ENCODE data around the gene ZFPM1.

ZFPM1 gene

DNA sequence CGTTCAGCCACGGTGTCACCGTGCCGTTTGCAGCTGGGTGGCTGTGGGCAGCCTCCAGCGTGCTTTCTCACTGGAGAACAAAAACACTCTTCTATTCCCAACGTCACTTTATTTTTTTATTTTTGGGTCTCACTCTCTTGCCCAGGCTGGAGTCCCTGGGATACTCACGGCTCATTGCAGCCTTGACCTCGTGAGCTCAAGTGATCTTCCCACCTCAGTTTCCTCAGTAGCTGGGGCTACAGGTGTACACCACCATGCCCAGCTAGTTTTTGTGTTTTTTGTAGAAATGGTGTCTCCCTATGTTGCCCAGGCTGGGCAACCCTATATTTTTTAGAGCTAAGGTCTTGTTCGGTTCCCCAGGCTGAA is 82.8 kb downstream of the ZFPM1 start:
- no peaks in the 10 kb centered on the region for H3K27me3 ChIP-seq (ENCODE audit: insufficient read depth, poor library complexity, severe bottlenecking)
- TF ChIP-seq POLR2AphosphoS5 (IDR thresholded peaks at IDR 0.05; ENCODE audit: low read depth): no peak
- TF ChIP-seq, protein P1, sequence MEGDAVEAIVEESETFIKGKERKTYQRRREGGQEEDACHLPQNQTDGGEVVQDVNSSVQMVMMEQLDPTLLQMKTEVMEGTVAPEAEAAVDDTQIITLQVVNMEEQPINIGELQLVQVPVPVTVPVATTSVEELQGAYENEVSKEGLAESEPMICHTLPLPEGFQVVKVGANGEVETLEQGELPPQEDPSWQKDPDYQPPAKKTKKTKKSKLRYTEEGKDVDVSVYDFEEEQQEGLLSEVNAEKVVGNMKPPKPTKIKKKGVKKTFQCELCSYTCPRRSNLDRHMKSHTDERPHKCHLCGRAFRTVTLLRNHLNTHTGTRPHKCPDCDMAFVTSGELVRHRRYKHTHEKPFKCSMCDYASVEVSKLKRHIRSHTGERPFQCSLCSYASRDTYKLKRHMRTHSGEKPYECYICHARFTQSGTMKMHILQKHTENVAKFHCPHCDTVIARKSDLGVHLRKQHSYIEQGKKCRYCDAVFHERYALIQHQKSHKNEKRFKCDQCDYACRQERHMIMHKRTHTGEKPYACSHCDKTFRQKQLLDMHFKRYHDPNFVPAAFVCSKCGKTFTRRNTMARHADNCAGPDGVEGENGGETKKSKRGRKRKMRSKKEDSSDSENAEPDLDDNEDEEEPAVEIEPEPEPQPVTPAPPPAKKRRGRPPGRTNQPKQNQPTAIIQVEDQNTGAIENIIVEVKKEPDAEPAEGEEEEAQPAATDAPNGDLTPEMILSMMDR (IDR thresholded peaks at IDR 0.05; ENCODE audit: insufficient read depth, low read length): no peak
- TF ChIP-seq, protein P2, sequence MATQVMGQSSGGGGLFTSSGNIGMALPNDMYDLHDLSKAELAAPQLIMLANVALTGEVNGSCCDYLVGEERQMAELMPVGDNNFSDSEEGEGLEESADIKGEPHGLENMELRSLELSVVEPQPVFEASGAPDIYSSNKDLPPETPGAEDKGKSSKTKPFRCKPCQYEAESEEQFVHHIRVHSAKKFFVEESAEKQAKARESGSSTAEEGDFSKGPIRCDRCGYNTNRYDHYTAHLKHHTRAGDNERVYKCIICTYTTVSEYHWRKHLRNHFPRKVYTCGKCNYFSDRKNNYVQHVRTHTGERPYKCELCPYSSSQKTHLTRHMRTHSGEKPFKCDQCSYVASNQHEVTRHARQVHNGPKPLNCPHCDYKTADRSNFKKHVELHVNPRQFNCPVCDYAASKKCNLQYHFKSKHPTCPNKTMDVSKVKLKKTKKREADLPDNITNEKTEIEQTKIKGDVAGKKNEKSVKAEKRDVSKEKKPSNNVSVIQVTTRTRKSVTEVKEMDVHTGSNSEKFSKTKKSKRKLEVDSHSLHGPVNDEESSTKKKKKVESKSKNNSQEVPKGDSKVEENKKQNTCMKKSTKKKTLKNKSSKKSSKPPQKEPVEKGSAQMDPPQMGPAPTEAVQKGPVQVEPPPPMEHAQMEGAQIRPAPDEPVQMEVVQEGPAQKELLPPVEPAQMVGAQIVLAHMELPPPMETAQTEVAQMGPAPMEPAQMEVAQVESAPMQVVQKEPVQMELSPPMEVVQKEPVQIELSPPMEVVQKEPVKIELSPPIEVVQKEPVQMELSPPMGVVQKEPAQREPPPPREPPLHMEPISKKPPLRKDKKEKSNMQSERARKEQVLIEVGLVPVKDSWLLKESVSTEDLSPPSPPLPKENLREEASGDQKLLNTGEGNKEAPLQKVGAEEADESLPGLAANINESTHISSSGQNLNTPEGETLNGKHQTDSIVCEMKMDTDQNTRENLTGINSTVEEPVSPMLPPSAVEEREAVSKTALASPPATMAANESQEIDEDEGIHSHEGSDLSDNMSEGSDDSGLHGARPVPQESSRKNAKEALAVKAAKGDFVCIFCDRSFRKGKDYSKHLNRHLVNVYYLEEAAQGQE (IDR thresholded peaks at IDR 0.05; ENCODE audit: insufficient replicate concordance, low read depth): no peak
- no peak for TF ChIP-seq GABPA (IDR thresholded peaks at IDR 0.05; ENCODE audit: low read depth)
- no peak for TF ChIP-seq SPI1 (IDR thresholded peaks at IDR 0.05; ENCODE audit: borderline replicate concordance, low read depth)
- no peak overlapping the region for H3K27ac ChIP-seq (replicated peaks)
- DNase-seq (ENCODE audit: low read depth in 1 of 2, low spot score in 1 of 2): no peak
- H3K4me3 ChIP-seq (replicated peaks; ENCODE audit: insufficient read depth, low read length): no peak overlapping the region

DNA sequence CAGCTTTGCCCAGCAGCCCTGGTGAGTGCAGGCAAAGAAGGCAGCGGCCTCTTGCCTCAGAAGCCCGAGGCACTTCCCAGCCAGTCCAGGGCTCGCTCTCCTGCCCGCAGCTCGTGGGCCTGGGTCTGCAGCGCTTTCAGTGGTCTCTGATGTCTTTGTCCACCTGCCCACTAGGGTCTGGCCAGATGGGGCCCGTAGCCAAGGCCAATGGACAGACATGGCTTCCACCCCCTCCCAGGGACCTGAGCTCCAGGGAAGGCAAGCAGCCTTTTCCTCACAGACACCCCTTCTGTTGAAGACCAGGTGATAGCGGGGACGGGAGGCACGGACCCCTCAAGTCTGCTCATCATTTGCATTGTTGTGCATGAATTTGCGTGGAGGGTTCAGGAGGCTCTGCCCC is 83.4 kb downstream of the ZFPM1 start:
- Histone ChIP-seq H3K27ac (replicated peaks) (no peak overlapping the region), H3K27me3 (ENCODE audit: insufficient read depth, poor library complexity, severe bottlenecking) (no peaks in the 10 kb centered on the region), H3K4me3 (replicated peaks; ENCODE audit: insufficient read depth, low read length) (no peak overlapping the region)
- no peak for TF ChIP-seq POLR2AphosphoS5 (IDR thresholded peaks at IDR 0.05; ENCODE audit: low read depth)
- TF ChIP-seq, protein P1 (IDR thresholded peaks at IDR 0.05; ENCODE audit: insufficient read depth, low read length): no peak
- TF ChIP-seq SPI1 (IDR thresholded peaks at IDR 0.05; ENCODE audit: borderline replicate concordance, low read depth): no peak
- no peak for TF ChIP-seq GABPA (IDR thresholded peaks at IDR 0.05; ENCODE audit: low read depth)
- TF ChIP-seq, protein P2 (IDR thresholded peaks at IDR 0.05; ENCODE audit: insufficient replicate concordance, low read depth): no peak
- no peak for DNase-seq (ENCODE audit: low read depth in 1 of 2, low spot score in 1 of 2)

DNA sequence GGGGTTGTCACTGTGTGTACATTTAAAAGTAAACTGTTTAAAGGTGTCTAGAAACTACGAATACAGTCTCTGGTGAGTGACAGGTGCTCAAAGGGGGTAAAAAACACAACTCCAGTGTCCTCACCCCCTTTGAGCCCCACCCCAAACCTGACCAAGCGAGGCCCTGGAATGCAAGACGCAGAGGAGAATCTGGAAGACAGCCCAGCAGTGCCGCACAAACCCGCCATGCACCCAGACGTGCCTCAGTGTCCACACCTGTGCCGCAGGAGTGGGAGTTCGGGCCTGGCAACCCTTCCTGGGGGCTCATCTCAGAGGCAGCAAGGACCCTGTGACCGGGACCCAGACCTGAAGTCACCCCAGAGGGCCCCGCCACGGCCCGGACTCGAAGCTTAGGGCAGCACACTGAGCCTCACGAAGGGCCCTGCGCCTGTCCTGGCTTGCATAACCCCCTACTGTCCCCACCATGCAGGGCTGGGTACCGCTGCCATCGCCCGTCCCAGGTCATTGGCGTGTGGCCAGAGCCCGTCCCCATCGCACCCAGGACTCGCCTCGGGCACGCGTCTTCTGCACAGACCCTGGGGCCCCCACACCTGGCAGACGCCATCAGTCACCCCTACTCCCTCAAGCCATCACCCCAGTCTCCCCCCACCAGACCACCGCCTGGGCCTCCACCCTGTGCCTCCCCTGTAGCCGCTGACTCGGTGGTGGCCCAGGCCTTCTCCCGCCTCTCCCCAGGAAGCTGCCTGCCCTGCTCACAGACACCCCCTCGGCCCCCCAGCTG is 84.1 kb downstream of the ZFPM1 start:
- no peaks in the 10 kb centered on the region for H3K27me3 ChIP-seq (ENCODE audit: insufficient read depth, poor library complexity, severe bottlenecking)
- DNase-seq (ENCODE audit: low read depth in 1 of 2, low spot score in 1 of 2): no peak
- H3K27ac ChIP-seq (replicated peaks): no peak overlapping the region
- no peak overlapping the region for H3K4me3 ChIP-seq (replicated peaks; ENCODE audit: insufficient read depth, low read length)
- TF ChIP-seq, protein P2 (IDR thresholded peaks at IDR 0.05; ENCODE audit: insufficient replicate concordance, low read depth): no peak

Measured in HL-60 (cell line).